Ishikawa (cell line): ENCODE results near the gene PANX1.

Experiments used
- CEBPB ChIP-seq: IDR thresholded peaks from 2 replicates; pipeline ENCODE4 v1.6.1; 2012
- CREB1 ChIP-seq: IDR thresholded peaks from 2 replicates; pipeline ENCODE4 v1.6.1; 2012; ENCODE audit warnings: low read depth
- EGR1 ChIP-seq: IDR thresholded peaks from 2 replicates; pipeline ENCODE4 v1.6.1; 2012
- EP300 ChIP-seq: IDR thresholded peaks from 2 replicates; pipeline ENCODE4 v1.6.1; 2012; ENCODE audit warnings: borderline replicate concordance
- FOXM1 ChIP-seq: IDR thresholded peaks from 2 replicates; pipeline ENCODE4 v1.6.1; 2012; ENCODE audit warnings: low read depth, borderline replicate concordance
- RAD21 ChIP-seq: IDR thresholded peaks from 2 replicates; pipeline ENCODE4 v1.6.1; 2012; ENCODE audit warnings: low read depth
- REST ChIP-seq: IDR thresholded peaks from 2 replicates; pipeline ENCODE4 v1.6.1; 2012; ENCODE audit warnings: low read depth, mild to moderate bottlenecking
- TAF1 ChIP-seq: IDR thresholded peaks from 2 replicates; pipeline ENCODE4 v1.6.1; 2012; ENCODE audit warnings: low read depth, mild to moderate bottlenecking
- TCF12 ChIP-seq: IDR thresholded peaks from 2 replicates; pipeline ENCODE4 v1.6.1; 2012; ENCODE audit warnings: low read depth
- TEAD4 ChIP-seq: IDR thresholded peaks from 2 replicates; pipeline ENCODE4 v1.6.1; 2012
- YY1 ChIP-seq: IDR thresholded peaks from 2 replicates; pipeline ENCODE4 v1.6.1; 2012; ENCODE audit warnings: low read depth
- ZBTB7A ChIP-seq: IDR thresholded peaks from 2 replicates; pipeline ENCODE4 v1.6.1; 2012; ENCODE audit warnings: low read depth
- TF ChIP-seq, protein P1 (sequence below): IDR thresholded peaks from 2 replicates; pipeline ENCODE4 v1.6.1; 2012

DNA sequence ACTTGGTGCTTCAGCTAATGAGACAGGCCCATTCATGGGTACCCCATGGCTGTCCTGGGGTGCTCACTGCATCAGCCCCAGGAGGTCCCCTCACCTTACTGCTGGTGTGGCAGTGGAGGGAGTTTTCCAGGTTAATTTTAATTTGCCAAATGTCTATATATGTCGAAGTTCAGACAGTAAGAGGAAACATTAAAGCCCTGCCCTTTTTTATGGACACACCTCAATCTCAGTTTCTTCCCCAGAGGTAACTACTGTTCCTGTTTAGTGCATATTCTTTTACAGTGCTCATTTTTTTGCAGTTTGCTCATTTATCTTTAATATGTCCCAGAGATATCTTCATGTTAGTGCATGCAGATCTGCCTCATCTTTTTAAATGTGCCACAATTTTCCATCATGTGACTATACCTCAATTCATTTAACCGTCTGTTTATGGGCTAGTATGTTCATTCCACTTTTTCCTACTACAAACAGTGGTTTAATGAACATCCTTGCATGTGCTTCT, 11.6 kb downstream of the PANX1 start:
- TF ChIP-seq CREB1 (no peak), REST (no peak), EGR1 (no peak), EP300 (no peak), RAD21 (no peak), TEAD4 (no peak), CEBPB (no peak), TAF1 (no peak), FOXM1 (no peak), YY1 (no peak), ZBTB7A (no peak), TCF12 (no peak)
- TF ChIP-seq, protein P1, sequence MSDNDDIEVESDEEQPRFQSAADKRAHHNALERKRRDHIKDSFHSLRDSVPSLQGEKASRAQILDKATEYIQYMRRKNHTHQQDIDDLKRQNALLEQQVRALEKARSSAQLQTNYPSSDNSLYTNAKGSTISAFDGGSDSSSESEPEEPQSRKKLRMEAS: no peak
